Right lobe of liver (tissue), 4 donors: ENCODE measurements around the gene ZNF470.

ENCODE experiments used
- POLR2A ChIP-seq: fragments of 450-650 bp; IDR thresholded peaks from one replicate; pipeline ENCODE4 v1.6.1; 2017; ENCODE audit warnings: antibody characterized with exemption, mild to moderate bottlenecking
- TF ChIP-seq, protein P1 (sequence below), 4 donors: fragments of 200-600 bp in 3 of 4; fragments of 450-650 bp in 1 of 4; IDR thresholded peaks; one replicate each; pipeline versions ENCODE4 v1.5.1 to v1.8.0; 2016 to 2022; ENCODE audit warnings: antibody characterized with exemption in 4 of 4, mild to moderate bottlenecking in 2 of 4
- donor health status: DM: no; HTN: no; CAD: no.
- donor health status: DM: no; HTN: no; CAD: no.
- donor health status: DM: no; HTN: yes; CAD: no.

DNA sequence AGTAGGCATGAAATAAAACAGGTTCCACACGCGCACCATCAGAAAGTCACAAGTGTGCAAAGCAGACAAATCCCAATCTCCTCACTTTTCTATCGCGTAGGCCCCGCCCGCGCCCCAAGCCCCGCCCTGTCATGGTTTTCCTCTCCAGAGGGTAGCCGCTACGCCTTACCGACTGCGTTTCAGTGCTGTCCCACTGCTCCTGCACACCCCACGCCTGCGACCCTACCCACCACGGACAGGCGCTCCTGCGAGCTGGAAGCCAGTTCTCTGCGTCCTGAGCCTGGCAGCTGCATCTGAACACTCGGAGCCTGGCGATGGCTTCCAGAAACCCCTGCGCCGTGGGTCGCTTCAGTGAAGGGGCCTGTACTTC lies 379 bp upstream of the ZNF470 start:
- TF ChIP-seq POLR2A: no peak
- TF ChIP-seq, protein P1, sequence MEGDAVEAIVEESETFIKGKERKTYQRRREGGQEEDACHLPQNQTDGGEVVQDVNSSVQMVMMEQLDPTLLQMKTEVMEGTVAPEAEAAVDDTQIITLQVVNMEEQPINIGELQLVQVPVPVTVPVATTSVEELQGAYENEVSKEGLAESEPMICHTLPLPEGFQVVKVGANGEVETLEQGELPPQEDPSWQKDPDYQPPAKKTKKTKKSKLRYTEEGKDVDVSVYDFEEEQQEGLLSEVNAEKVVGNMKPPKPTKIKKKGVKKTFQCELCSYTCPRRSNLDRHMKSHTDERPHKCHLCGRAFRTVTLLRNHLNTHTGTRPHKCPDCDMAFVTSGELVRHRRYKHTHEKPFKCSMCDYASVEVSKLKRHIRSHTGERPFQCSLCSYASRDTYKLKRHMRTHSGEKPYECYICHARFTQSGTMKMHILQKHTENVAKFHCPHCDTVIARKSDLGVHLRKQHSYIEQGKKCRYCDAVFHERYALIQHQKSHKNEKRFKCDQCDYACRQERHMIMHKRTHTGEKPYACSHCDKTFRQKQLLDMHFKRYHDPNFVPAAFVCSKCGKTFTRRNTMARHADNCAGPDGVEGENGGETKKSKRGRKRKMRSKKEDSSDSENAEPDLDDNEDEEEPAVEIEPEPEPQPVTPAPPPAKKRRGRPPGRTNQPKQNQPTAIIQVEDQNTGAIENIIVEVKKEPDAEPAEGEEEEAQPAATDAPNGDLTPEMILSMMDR (IDR thresholded peaks at IDR 0.05): no peak
